SK-N-SH (cell line): ENCODE results near the gene TBXA2R. TPM values are rescaled to one million over a fixed set of nuclear protein-coding genes. Genes with fewer than 3 reads are reported as not detected.

Experiments used
- CTCF ChIA-PET: fragments of 300-600, 350-600 bp; formaldehyde crosslinking; extraction: SDS; loops from one replicate; lab custom pipeline; 2021; lab: Yijun Ruan, JAX
- POLR2A ChIA-PET: fragments of 350-600 bp; sonication (Branson Sonifier 250); formaldehyde crosslinking; extraction: SDS; loops from one replicate; lab custom pipeline; 2020; ENCODE audit warnings: antibody characterized with exemption, inconsistent platforms; lab: Yijun Ruan, JAX
- DNase-seq: peaks from one replicate; pipeline ENCODE4 v3.0.0; 2012
- H2AFZ ChIP-seq: fragments of 200-600 bp; sonication (generic); 2 replicates; pipeline ENCODE4 v1.8.1; 2016; ENCODE audit warnings: antibody characterized with exemption, mild to moderate bottlenecking, low read depth
- H3F3A ChIP-seq: fragments of 200-600 bp; sonication (generic); replicated peaks from 2 replicates; pipeline ENCODE3; 2016; ENCODE audit warnings: antibody characterized with exemption, mild to moderate bottlenecking; ENCODE audit not compliant: insufficient read depth
- H3K27ac ChIP-seq, 2 experiments: fragments of 200-500 bp in 1 of 2; fragments of 200-600 bp in 1 of 2; sonication (Bioruptor generic) in 1 of 2; sonication (generic), shearing (Covaris generic) in 1 of 2; 2 replicates each; pipeline versions ENCODE4 v1.5.1 to v1.6.1; 2014 to 2016; ENCODE audit warnings: low read depth in 2 of 2, inconsistent platforms in 1 of 2, low read length in 1 of 2, mild to moderate bottlenecking in 1 of 2, mixed read lengths in 1 of 2
- H3K27me3 ChIP-seq: fragments of 200-600 bp; sonication (generic), shearing (Covaris generic); 2 replicates; pipeline ENCODE4 v1.6.1; 2016; ENCODE audit warnings: mixed run types; ENCODE audit not compliant: insufficient read depth
- H3K36me3 ChIP-seq, 2 experiments: fragments of 200-500 bp in 1 of 2; fragments of 200-600 bp in 1 of 2; sonication (Bioruptor generic) in 1 of 2; sonication (generic) in 1 of 2; replicated peaks in 1 of 2; 2 replicates each; pipeline versions ENCODE3 to v1.5.1; 2014 to 2016; ENCODE audit warnings: low read length in 1 of 2, mild to moderate bottlenecking in 1 of 2; ENCODE audit not compliant: insufficient read depth in 2 of 2, control insufficient read depth in 1 of 2
- H3K4me1 ChIP-seq, 2 experiments: fragments of 200-500 bp in 1 of 2; fragments of 200-600 bp in 1 of 2; sonication (Bioruptor generic) in 1 of 2; sonication (generic), shearing (Covaris generic) in 1 of 2; 2 replicates each; pipeline versions ENCODE4 v1.5.1 to v1.6.1; 2014 to 2016; ENCODE audit warnings: low read depth in 1 of 2, low read length in 1 of 2, mixed run types in 1 of 2; ENCODE audit not compliant: insufficient read depth in 2 of 2, control insufficient read depth in 1 of 2
- H3K4me2 ChIP-seq: fragments of 200-600 bp; sonication (generic), shearing (Covaris generic); 2 replicates; pipeline ENCODE4 v1.6.1; 2017; ENCODE audit warnings: mixed run types
- H3K4me3 ChIP-seq, 2 experiments: fragments of 200-500 bp in 1 of 2; fragments of 200-600 bp in 1 of 2; sonication (Bioruptor generic) in 1 of 2; sonication (generic), shearing (Covaris generic) in 1 of 2; 2 replicates each; pipeline versions ENCODE4 v1.5.1 to v1.8.1; 2014 to 2016; ENCODE audit warnings: low read depth in 2 of 2, inconsistent platforms in 1 of 2, low read length in 1 of 2, mild to moderate bottlenecking in 1 of 2, mixed read lengths in 1 of 2, moderate library complexity in 1 of 2
- H3K79me2 ChIP-seq: fragments of 200-600 bp; sonication (generic); 2 replicates; pipeline ENCODE4 v1.8.1; 2017; ENCODE audit warnings: mild to moderate bottlenecking; ENCODE audit not compliant: insufficient read depth
- H3K9ac ChIP-seq: fragments of 200-600 bp; sonication (generic); 2 replicates; pipeline ENCODE4 v1.6.1; 2017; ENCODE audit warnings: mixed run types
- H3K9me2 ChIP-seq: fragments of 200-600 bp; sonication (generic); 2 replicates; pipeline ENCODE4 v1.6.1; 2017; ENCODE audit warnings: mixed run types
- H3K9me3 ChIP-seq: fragments of 200-600 bp; sonication (generic); 2 replicates; pipeline ENCODE4 v1.6.1; 2017; ENCODE audit warnings: mixed run types, mild to moderate bottlenecking, moderate library complexity
- H4K20me1 ChIP-seq: fragments of 200-600 bp; sonication (generic); 2 replicates; pipeline ENCODE4 v1.6.1; 2017; ENCODE audit warnings: mild to moderate bottlenecking, mixed run types; ENCODE audit not compliant: insufficient read depth
- CHD2 ChIP-seq: fragments of 150-350 bp; IDR thresholded peaks from 2 replicates; pipeline ENCODE4 v1.6.1; 2018; ENCODE audit warnings: low read length; ENCODE audit not compliant: partially characterized antibody
- ELF1 ChIP-seq: IDR thresholded peaks from 2 replicates; pipeline ENCODE4 v1.4.0; 2012
- EP300 ChIP-seq, 2 experiments: IDR thresholded peaks; 2 replicates each; pipeline versions ENCODE4 v1.4.0 to v1.6.1; 2012; ENCODE audit warnings: borderline replicate concordance in 1 of 2, low read depth in 1 of 2, low read length in 1 of 2
- FOSL2 ChIP-seq: IDR thresholded peaks from 2 replicates; pipeline ENCODE4 v1.4.0; 2012; ENCODE audit warnings: low read depth, mild to moderate bottlenecking, moderate library complexity, borderline replicate concordance
- FOXJ3 ChIP-seq: sonication (generic); formaldehyde crosslinking; IDR thresholded peaks from 2 replicates; pipeline ENCODE4 v1.5.1; 2020; ENCODE audit warnings: mild to moderate bottlenecking, missing genetic modification reagents
- FOXM1 ChIP-seq: IDR thresholded peaks from 2 replicates; pipeline ENCODE4 v1.4.0; 2012; ENCODE audit warnings: low read depth, mild to moderate bottlenecking
- GATA2 ChIP-seq: sonication (generic); formaldehyde crosslinking; IDR thresholded peaks from 2 replicates; pipeline ENCODE4 v1.5.0; 2020; ENCODE audit warnings: mild to moderate bottlenecking, missing genetic modification reagents
- MEF2A ChIP-seq: IDR thresholded peaks from 2 replicates; pipeline ENCODE4 v1.4.0; 2012; ENCODE audit warnings: low read depth, borderline replicate concordance
- MXI1 ChIP-seq: IDR thresholded peaks from 2 replicates; pipeline ENCODE4 v1.6.1; 2012; ENCODE audit warnings: mild to moderate bottlenecking, low read depth, low read length, improper control_type of control experiment
- RCOR1 ChIP-seq: fragments of 150-350 bp; IDR thresholded peaks from 2 replicates; pipeline ENCODE4 v1.6.1; 2017; ENCODE audit warnings: antibody characterized with exemption, low read length
- SIN3A ChIP-seq: IDR thresholded peaks from 2 replicates; pipeline ENCODE4 v1.6.1; 2012; ENCODE audit warnings: low read depth, mild to moderate bottlenecking, low read length, moderate library complexity, borderline replicate concordance
- SMC3 ChIP-seq: IDR thresholded peaks from 2 replicates; pipeline ENCODE4 v1.6.1; 2012; ENCODE audit warnings: low read depth, low read length, improper control_type of control experiment
- TCF12 ChIP-seq: IDR thresholded peaks from 2 replicates; pipeline ENCODE4 v1.4.0; 2012
- YY1 ChIP-seq: IDR thresholded peaks from 2 replicates; pipeline ENCODE4 v1.4.0; 2012; ENCODE audit warnings: low read depth, mild to moderate bottlenecking
- WGBS: methylation state at CpG from one replicate; pipeline ENCODE4 v1.1.6; 2017; ENCODE audit warnings: low lambda C conversion rate; 5-methylcytosine and 5-hydroxymethylcytosine counted together
- polyA plus RNA-seq, 3 experiments: library from polyadenylated mRNA; depleted of rRNA; stranded (reverse); fragments of >200 nt; gene quantifications; 2 replicates each; pipeline ENCODE4 v1.2.3, GENCODE V29; 2012
- TF ChIP-seq, protein P1 (sequence below): fragments of 200-600 bp; sonication (generic); IDR thresholded peaks from 2 replicates; pipeline ENCODE4 v1.6.1; 2017; ENCODE audit warnings: antibody characterized with exemption, mild to moderate bottlenecking, moderate library complexity
- TF ChIP-seq, protein P2 (sequence below): IDR thresholded peaks from 2 replicates; pipeline ENCODE4 v1.4.0; 2012; ENCODE audit warnings: low read depth, borderline replicate concordance
- TF ChIP-seq, protein P3 (sequence below): fragments of 150-350 bp; IDR thresholded peaks from 2 replicates; pipeline ENCODE4 v1.6.1; 2016; ENCODE audit warnings: mild to moderate bottlenecking, low read depth, low read length
- TF ChIP-seq, protein P4 (sequence below): IDR thresholded peaks from 2 replicates; pipeline ENCODE4 v1.6.1; 2012; ENCODE audit warnings: mild to moderate bottlenecking, low read depth, low read length, moderate library complexity
- TF ChIP-seq, protein P5 (sequence below): IDR thresholded peaks from 2 replicates; pipeline ENCODE4; 2012

Gene TBXA2R
- polyA plus RNA-seq, 1 of the 3 experiments (the other 2 are of a cell fraction) = 0.92 TPM

DNA sequence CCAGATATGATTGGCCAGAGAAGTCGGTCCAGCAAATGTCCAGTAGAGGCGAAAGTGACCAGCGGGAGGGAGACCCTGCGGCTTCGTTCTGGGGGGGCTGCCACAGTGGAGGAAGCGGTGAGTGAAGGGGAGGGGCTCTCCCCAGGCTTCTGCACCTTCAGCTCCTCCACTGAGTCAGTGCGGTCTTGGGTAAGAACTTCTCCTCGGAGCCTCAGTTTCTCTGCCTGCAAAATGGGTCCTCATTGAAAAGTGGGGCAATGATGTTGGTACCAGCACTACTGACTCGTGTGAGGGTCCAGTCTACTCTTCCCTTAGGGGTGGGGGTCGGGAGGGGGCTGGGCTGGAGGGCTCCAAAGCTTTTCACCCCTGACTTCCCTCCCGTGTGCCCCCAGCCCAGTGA lies 17.2 kb downstream of the TBXA2R start:
- peaks cover 0 to 7% of the 10 kb centered on the region in 2 experiments; a peak in 1 of 4 replicates for H3K4me1 ChIP-seq
- H3K36me3 ChIP-seq = no peaks in the 10 kb centered on the region
- H2AFZ ChIP-seq = no peak overlapping the region
- H3K79me2 ChIP-seq = no peaks in the 10 kb centered on the region
- H3K4me3 ChIP-seq = no peak overlapping the region
- peaks cover 13% of the 10 kb centered on the region for H3F3A ChIP-seq
- H3K4me2 ChIP-seq = no peak overlapping the region
- ChIA-PET CTCF (interaction anchor here (0.6 to 1.0 kb wide), 2 partner anchors 64 to 285 kb away, joined by 3 to 4 read pairs; no protein-coding TSS in a partner anchor), POLR2A (no interaction called here)
- H3K27me3 ChIP-seq = no peaks in the 10 kb centered on the region
- no peak overlapping the region for H3K27ac ChIP-seq
- no peaks in the 10 kb centered on the region for H4K20me1 ChIP-seq
- H3K9me2 ChIP-seq = no peaks in the 10 kb centered on the region
- DNase-seq = no peak
- no peak for TF ChIP-seq GATA2
- TF ChIP-seq YY1 = no peak
- TF ChIP-seq, protein P1, sequence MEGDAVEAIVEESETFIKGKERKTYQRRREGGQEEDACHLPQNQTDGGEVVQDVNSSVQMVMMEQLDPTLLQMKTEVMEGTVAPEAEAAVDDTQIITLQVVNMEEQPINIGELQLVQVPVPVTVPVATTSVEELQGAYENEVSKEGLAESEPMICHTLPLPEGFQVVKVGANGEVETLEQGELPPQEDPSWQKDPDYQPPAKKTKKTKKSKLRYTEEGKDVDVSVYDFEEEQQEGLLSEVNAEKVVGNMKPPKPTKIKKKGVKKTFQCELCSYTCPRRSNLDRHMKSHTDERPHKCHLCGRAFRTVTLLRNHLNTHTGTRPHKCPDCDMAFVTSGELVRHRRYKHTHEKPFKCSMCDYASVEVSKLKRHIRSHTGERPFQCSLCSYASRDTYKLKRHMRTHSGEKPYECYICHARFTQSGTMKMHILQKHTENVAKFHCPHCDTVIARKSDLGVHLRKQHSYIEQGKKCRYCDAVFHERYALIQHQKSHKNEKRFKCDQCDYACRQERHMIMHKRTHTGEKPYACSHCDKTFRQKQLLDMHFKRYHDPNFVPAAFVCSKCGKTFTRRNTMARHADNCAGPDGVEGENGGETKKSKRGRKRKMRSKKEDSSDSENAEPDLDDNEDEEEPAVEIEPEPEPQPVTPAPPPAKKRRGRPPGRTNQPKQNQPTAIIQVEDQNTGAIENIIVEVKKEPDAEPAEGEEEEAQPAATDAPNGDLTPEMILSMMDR = no peak
- no peak for TF ChIP-seq FOSL2
- no peak for TF ChIP-seq FOXM1
- no peak for TF ChIP-seq FOXJ3
- no peak for TF ChIP-seq CHD2
- no peak for TF ChIP-seq SMC3
- no peak for TF ChIP-seq ELF1
- no peaks in the 10 kb centered on the region for H3K9me3 ChIP-seq
- WGBS = 37% methylated on average over 10 of the region's 11 CpGs
- no peak overlapping the region for H3K9ac ChIP-seq

DNA sequence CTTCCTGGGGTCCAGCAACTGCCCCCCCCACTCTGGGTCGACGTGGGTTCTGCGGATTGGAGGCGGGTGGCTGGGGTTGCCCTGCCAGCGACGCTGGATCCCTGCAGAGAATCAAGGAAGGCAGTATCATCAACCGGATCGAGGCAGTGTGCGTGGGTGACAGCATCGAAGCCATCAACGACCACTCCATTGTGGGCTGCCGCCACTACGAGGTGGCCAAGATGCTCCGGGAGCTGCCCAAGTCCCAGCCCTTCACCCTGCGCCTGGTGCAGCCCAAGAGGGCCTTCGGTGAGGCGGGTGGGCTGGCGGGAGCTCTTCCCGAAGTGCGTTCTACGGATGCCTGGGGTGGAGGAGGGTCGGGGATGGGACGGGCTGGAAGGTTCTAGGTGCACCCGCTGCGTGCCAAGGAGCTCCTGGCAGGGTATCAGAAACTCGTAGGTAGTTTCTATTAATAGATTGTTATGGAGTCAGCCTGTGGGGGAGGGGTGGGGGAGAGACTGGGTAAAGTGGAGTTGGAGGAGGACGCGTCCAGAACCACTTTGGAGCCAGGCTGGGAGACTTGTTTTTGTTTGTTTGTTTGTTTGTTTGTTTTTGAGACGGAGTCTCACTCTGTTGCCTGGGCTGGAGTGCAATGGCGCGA lies 19.8 kb downstream of the TBXA2R start:
- no peak overlapping the region for H2AFZ ChIP-seq
- CTCF ChIA-PET = interaction anchor here (0.6 to 3.5 kb wide), 22 partner anchors 10 to 272 kb away, joined by 3 to 49 read pairs (median 4); partner anchors contain the start of gene HMG20B
- TF ChIP-seq EP300 (IDR thresholded peaks at IDR 0.05; ENCODE audit: borderline replicate concordance in 1 of 2, low read depth in 1 of 2, low read length in 1 of 2) = no peak
- TF ChIP-seq FOSL2 = no peak
- TF ChIP-seq, protein P2, sequence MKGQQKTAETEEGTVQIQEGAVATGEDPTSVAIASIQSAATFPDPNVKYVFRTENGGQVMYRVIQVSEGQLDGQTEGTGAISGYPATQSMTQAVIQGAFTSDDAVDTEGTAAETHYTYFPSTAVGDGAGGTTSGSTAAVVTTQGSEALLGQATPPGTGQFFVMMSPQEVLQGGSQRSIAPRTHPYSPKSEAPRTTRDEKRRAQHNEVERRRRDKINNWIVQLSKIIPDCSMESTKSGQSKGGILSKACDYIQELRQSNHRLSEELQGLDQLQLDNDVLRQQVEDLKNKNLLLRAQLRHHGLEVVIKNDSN = no peak
- TF ChIP-seq, protein P3, sequence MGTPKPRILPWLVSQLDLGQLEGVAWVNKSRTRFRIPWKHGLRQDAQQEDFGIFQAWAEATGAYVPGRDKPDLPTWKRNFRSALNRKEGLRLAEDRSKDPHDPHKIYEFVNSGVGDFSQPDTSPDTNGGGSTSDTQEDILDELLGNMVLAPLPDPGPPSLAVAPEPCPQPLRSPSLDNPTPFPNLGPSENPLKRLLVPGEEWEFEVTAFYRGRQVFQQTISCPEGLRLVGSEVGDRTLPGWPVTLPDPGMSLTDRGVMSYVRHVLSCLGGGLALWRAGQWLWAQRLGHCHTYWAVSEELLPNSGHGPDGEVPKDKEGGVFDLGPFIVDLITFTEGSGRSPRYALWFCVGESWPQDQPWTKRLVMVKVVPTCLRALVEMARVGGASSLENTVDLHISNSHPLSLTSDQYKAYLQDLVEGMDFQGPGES = no peak
- TF ChIP-seq GATA2 = no peak
- TF ChIP-seq, protein P4, sequence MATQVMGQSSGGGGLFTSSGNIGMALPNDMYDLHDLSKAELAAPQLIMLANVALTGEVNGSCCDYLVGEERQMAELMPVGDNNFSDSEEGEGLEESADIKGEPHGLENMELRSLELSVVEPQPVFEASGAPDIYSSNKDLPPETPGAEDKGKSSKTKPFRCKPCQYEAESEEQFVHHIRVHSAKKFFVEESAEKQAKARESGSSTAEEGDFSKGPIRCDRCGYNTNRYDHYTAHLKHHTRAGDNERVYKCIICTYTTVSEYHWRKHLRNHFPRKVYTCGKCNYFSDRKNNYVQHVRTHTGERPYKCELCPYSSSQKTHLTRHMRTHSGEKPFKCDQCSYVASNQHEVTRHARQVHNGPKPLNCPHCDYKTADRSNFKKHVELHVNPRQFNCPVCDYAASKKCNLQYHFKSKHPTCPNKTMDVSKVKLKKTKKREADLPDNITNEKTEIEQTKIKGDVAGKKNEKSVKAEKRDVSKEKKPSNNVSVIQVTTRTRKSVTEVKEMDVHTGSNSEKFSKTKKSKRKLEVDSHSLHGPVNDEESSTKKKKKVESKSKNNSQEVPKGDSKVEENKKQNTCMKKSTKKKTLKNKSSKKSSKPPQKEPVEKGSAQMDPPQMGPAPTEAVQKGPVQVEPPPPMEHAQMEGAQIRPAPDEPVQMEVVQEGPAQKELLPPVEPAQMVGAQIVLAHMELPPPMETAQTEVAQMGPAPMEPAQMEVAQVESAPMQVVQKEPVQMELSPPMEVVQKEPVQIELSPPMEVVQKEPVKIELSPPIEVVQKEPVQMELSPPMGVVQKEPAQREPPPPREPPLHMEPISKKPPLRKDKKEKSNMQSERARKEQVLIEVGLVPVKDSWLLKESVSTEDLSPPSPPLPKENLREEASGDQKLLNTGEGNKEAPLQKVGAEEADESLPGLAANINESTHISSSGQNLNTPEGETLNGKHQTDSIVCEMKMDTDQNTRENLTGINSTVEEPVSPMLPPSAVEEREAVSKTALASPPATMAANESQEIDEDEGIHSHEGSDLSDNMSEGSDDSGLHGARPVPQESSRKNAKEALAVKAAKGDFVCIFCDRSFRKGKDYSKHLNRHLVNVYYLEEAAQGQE = no peak
- no peak for TF ChIP-seq RCOR1
- no peak for TF ChIP-seq SIN3A
- TF ChIP-seq MEF2A = no peak
- TF ChIP-seq FOXJ3 = no peak
- TF ChIP-seq TCF12 = no peak
- no peak for TF ChIP-seq MXI1
- TF ChIP-seq, protein P5, sequence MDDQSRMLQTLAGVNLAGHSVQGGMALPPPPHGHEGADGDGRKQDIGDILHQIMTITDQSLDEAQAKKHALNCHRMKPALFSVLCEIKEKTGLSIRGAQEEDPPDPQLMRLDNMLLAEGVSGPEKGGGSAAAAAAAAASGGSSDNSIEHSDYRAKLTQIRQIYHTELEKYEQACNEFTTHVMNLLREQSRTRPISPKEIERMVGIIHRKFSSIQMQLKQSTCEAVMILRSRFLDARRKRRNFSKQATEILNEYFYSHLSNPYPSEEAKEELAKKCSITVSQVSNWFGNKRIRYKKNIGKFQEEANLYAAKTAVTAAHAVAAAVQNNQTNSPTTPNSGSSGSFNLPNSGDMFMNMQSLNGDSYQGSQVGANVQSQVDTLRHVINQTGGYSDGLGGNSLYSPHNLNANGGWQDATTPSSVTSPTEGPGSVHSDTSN = no peak

More for the DNA sequence above, 19.8 kb downstream of the TBXA2R start:
- H3K9ac ChIP-seq = no peak overlapping the region
- H3K36me3 ChIP-seq = no peaks in the 10 kb centered on the region
- H3K27me3 ChIP-seq = no peaks in the 10 kb centered on the region
- no peaks in the 10 kb centered on the region for H3K79me2 ChIP-seq
- WGBS = 38% methylated on average over 21 of the region's 31 CpGs
- H3K4me3 ChIP-seq = no peak overlapping the region
- no peak overlapping the region for H3K27ac ChIP-seq
- H3K9me2 ChIP-seq = no peaks in the 10 kb centered on the region
- peaks cover 0 to 7% of the 10 kb centered on the region in 2 experiments; a peak in 1 of 4 replicates for H3K4me1 ChIP-seq
- no peaks in the 10 kb centered on the region for H4K20me1 ChIP-seq
- peaks cover 13% of the 10 kb centered on the region for H3F3A ChIP-seq
- no peaks in the 10 kb centered on the region for H3K9me3 ChIP-seq
- POLR2A ChIA-PET = interaction anchor here (0.7 to 0.9 kb wide), 2 partner anchors 12 to 22 kb away, joined by 3 to 4 read pairs; no protein-coding TSS in a partner anchor
- no peak for DNase-seq
- H3K4me2 ChIP-seq = no peak overlapping the region
